ENCODE results near the gene JUND.
"Not testable (repeated sequence)": the region's sequence is repeated elsewhere in the genome, so short reads cannot be mapped to it uniquely, and the experiment has no call there.

The JUND gene

DNA sequence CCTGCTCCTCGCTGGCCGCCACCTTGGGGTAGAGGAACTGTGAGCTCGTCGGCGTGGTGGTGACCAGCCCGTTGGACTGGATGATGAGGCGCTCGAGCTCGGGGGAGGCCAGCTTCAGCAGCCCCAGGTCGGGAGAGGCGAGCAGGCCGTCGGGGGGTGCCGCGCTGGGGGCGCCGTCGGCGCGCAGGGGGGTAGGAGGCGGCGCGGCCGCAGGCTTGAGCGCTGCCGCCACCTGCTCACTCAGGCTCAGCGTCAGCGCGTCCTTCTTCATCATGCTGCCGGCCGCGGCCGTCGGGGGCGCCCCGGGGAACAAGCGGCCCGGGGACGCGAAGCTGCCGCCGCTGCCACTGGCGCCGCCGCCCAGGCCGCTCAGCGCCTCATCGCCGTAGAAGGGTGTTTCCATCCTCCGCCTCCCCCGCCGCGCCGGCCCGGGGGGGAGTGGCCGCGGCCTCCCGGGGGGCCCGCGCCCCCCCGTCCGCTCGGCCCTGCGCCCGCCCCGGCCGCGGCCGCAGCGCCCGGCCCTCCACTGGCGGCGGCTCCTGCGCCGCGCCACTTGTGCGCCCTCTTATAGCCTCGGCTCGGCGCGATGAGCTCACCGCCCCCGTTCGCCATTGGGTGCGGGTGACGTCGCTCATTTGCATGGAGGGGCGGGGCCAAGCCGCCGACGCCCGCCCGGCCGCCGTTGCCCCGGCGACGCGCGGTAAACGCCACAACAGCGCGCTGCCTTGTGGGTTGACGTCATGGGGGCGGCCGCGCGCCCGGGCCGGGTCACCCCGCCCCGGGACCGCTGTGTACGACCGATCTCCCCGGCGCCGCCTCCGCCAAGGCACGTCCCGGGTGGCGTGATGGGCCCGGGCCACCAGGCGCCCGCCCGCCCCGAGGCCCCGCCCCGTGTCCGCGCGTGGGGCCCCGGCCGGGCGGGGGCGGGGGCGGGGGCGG is at the start of gene JUND:
Gene JUND (minus strand): TSS at position 541 of the 939 bp plus-strand sequence. CDS start 138 bp downstream, at position 403.
- DNase-seq: peak; percentile 95

GRCh38 chr19:18330868-18331267 is 49.4 kb upstream of the JUND start:
- DNase-seq: no peak

DNA sequence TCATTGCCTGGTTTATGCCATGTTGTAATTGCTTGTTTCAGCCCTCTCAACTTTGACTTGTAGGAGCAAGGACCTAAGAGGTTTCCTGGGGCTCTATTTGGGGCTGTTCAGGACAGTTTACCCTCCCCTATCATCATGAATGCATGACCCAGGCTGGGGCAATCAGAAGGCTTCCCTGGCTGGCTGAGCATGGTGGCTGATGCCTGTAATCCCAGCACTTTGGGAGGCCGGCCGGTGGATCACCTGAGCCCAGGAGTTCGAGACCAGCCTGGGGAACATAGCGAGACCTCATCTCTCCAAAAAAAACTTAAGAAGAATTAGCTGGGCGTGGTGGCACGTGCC is 47.6 kb upstream of the JUND start:
- DNase-seq: no peak

- peak; percentile 96 for DNase-seq
Measured at GRCh38 chr19:18328340-18329034, 47.1 kb upstream of the JUND start.

- no peak for DNase-seq
Measured at GRCh38 chr19:18326772-18327171, 45.4 kb upstream of the JUND start.

DNA sequence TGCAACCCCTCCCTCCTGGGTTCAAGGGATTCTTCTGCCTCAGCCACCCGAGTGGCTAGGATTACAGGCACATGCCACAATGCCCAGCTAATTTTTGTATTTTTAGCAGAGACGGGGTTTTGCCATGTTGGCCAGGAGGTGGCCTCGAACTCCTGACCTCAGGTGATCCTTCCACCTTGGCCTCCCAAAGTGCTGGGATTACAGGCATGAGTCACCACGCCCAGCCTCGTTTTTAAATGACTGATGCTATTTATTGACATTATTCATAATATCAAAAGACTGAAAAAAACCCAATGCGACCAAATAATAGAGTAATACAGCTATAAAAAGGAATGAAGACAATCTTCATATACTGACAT is 42.9 kb upstream of the JUND start:
- not testable (repeated sequence) for DNase-seq

- DNase-seq: peak; percentile 98
Measured at GRCh38 chr19:18322759-18323460, 41.5 kb upstream of the JUND start, which contains the start of gene LSM4. TSS of gene LSM4 (minus strand) at chr19:18323076. CDS start at chr19:18323020, 56 bp downstream.

- peak; percentile 32 for DNase-seq
Measured at GRCh38 chr19:18322318-18322758, 40.9 kb upstream of the JUND start.

DNA sequence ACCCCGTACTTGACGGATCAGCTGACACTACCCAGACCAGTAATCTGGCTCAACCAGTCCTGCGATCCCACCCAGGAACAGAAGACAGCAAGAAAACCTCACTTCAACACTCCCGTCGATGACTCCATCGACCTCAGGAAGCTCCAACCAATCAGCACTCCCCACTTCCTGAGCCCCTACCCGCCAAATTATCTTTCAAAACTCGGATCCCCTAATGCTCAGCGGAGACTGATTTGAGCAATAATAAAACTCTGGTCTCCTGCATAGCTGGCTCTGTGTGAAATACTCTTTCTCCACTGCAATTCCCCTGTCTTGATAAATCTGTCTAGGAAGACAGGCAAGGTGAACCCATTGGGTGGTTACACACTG is 40.3 kb upstream of the JUND start:
- DNase-seq: no peak

- no peak for DNase-seq
Measured at GRCh38 chr19:18320865-18321733, 39.7 kb upstream of the JUND start.

DNA sequence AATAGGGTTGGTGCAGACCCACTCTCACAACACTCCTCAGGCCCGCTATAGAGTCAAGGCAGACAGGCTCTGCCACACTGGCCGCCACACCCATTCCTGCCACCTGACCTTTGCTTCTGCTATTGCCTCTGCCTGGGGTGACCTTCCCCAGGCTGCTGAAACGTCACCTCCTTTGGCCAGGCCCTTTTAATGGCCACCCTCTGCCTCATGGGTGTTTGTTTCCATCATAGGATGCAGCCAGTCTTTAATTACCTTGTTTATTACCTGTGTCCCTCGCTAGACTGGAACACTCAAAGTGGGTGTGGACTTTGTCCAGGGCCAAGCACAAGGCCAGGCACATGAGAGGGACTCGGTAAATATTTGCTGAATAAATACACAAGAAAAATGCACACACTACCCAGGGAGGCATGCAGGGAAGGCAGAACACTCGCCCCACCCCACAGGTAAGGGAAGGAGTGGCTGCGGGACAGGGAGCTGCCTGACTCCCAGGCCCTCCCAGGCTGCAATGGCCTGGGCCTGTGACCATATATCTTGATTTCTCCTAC is 38.2 kb upstream of the JUND start:
- no peak for DNase-seq

DNA sequence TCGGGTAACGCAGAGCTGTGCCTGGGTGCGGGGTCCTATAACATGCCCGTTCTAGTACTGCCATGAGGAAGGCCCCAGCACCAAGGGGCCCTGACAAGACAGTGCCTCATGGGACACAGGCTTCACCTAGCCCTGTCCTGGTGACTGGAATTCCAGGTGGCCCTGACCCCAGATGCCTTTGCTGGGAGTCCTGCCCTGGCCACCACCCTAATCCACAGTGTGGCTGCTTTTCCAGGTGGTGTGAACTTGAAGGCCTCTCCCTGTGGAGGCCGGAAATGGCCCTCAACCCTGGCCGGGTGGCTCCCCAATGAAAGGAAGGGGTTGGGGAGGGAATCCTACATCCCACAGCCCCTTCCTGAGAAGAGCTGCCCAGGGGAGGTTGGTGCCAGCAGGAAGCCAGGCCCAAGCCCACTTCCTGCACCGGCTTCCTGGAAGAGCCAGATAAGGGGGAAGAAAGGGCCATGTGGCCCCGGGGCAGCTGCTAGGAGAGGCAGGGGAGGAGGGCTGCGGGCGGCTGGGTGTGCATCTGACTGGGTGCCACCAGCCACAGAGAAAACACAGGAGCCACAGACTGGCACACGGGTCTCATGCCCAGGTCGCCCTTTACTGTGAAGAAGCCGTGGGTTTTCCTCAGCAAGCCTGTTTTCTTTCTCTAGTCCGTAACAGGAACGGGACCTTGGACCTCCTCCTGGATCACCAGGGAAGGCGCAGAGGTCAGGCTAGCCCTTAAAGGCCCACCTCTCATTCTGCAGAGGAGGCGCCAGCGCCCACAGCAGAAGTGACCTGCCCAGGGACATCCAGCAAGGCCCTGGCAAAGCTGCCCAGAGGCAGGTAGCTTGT is 36.8 kb upstream of the JUND start:
- no peak for DNase-seq

GRCh38 chr19:18313398-18313797 is 32.0 kb upstream of the JUND start:
- no peak for DNase-seq

- no peak for DNase-seq
Measured at GRCh38 chr19:18312092-18312534, 30.7 kb upstream of the JUND start.

- DNase-seq: no peak
Measured at GRCh38 chr19:18311502-18312091, 30.2 kb upstream of the JUND start.

- no peak for DNase-seq
Measured at GRCh38 chr19:18310966-18311365, 29.5 kb upstream of the JUND start.

DNA sequence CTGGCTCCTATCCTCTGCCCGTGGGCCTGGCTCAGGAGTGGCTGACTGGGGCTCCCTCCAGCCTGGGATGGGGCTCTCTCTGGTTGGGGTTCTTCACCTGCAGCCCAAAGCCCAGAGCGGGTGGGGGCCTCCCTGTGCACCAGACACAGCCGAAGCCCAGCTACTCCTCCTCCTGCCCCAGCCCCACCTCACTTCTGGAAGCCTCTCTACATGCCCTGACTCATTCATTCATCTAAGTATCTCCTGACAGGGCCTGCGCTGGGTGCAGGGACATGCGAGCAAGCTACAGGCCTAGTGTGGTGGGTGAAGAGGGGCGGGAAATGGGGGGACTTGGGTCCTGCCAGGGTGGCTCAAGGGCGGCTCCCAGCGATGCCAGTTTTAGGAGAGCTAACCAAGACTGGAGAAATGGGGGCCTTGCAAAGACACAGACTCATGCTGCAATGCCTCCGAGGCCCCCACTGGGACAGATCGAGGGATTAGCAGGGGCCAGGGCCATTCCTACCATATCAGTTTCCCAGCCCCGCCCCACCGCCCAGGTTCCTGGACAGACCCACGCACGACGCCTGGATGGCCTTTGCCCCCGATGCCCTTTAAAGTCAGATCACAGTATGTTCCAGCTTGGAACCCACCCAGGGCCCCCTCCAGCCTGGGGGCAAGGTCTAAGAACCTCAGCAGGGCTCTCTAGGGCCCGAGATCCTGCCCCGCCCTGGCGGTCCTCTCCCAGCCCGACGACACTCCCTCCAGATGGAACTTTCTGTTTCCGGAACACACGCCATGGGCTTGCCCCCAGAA is 28.9 kb upstream of the JUND start:
- no peak for DNase-seq

DNA sequence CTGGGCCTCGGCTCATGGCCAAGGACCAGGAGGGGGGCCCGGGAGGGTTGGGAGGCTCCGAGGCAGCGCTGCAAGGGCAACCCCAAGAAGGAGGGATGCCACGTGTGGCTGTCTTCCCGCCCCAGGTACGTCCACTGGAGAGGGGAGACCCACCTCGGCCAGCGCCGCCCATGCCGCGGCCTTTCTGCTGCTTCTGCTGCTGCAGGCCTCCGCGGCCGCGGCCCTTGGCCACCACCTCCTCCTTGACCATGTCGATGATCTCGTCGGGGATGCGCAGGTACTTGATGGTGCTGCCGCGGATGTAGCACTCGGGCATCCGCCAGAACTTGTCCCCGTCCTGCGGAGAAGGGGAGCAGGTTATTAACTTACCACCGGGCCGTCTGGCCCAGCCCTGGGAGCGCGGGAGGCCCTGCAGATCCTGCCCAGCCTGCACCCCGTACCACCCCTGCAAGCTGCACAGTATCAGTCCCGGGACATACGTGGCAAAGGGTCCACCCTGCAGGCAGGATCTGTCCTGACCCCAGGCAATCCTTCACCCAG is 28.2 kb upstream of the JUND start:
- no peak for DNase-seq

- DNase-seq: no peak
Measured at GRCh38 chr19:18308948-18309325, 27.5 kb upstream of the JUND start.
